22Rv1 (cell line): Measurements from ENCODE around the gene BTF3L4.

ENCODE experiments used
- ZFX ChIP-seq: fragments of 450-650 bp; IDR thresholded peaks from 2 replicates; pipeline ENCODE4 v1.6.1; 2017; ENCODE audit warnings: antibody characterized with exemption, borderline replicate concordance
- TF ChIP-seq, protein P1 (sequence below): fragments of 450-650 bp; IDR thresholded peaks from 2 replicates; pipeline ENCODE4 v1.5.1; 2017; ENCODE audit warnings: mild to moderate bottlenecking

DNA sequence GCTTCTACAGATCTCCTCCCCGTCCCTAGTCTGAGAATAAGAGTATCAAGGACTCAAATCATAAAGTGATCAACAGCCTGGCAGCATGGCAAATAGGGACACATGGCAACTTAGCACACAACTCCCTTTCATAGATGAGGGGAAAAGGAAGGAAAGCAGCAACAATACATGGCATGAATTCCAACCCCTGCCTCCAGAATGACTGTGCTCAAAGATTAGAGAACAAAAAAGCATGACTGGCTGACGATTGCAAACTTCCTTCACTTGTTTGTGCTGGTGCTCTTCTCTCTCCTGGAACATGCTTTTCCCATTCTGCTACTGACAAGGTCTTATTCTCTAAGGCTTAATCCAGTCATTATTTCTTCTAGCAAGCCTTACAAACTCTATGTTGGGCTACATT lies 34.0 kb upstream of the BTF3L4 start:
- TF ChIP-seq, protein P1, sequence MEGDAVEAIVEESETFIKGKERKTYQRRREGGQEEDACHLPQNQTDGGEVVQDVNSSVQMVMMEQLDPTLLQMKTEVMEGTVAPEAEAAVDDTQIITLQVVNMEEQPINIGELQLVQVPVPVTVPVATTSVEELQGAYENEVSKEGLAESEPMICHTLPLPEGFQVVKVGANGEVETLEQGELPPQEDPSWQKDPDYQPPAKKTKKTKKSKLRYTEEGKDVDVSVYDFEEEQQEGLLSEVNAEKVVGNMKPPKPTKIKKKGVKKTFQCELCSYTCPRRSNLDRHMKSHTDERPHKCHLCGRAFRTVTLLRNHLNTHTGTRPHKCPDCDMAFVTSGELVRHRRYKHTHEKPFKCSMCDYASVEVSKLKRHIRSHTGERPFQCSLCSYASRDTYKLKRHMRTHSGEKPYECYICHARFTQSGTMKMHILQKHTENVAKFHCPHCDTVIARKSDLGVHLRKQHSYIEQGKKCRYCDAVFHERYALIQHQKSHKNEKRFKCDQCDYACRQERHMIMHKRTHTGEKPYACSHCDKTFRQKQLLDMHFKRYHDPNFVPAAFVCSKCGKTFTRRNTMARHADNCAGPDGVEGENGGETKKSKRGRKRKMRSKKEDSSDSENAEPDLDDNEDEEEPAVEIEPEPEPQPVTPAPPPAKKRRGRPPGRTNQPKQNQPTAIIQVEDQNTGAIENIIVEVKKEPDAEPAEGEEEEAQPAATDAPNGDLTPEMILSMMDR, result no peak
- TF ChIP-seq ZFX, result no peak
